IMR-90 (cell line): ENCODE data around the gene LCE1D. TPM values are rescaled to one million over a fixed set of nuclear protein-coding genes. Genes with fewer than 3 reads are reported as not detected.

Source experiments
- ATAC-seq: fragments of 200-7000 bp; cut with Tn5 transposase; 2 replicates; pipeline ENCODE4 v1.9.1; 2020; ENCODE audit warnings: low read depth, mild to moderate bottlenecking, moderate library complexity
- BruUV-seq: library from RNA; stranded (reverse); fragments of 400-500 nt; replicated peaks from 2 replicates; lab custom pipeline; 2021; lab: Mats Ljungman, UMichigan
- CTCF ChIA-PET: fragments of 300-600 bp; formaldehyde crosslinking; extraction: SDS; loops from one replicate; lab custom pipeline; 2021; ENCODE audit warnings: antibody characterized with exemption; lab: Yijun Ruan, JAX
- POLR2A ChIA-PET: fragments of 300-600 bp; sonication (Branson Sonifier 250); formaldehyde crosslinking; loops from one replicate; lab custom pipeline; 2022; ENCODE audit warnings: antibody characterized with exemption; ENCODE audit not compliant: unreplicated experiment; lab: Charles Lee
- DNase-seq: peaks from one replicate; pipeline ENCODE4 v3.0.0; 2013
- H2AFZ ChIP-seq: replicated peaks from 2 replicates; pipeline ENCODE3; 2013; ENCODE audit warnings: low read length, mild to moderate bottlenecking; ENCODE audit not compliant: poor library complexity
- H2AK5ac ChIP-seq: 2 replicates; pipeline ENCODE4 v1.6.1; 2013; ENCODE audit warnings: low read depth, low read length, inconsistent platforms
- H2AK9ac ChIP-seq: replicated peaks from 2 replicates; pipeline ENCODE3; 2013; ENCODE audit warnings: mild to moderate bottlenecking, low read depth, low read length, moderate library complexity; ENCODE audit not compliant: poor library complexity
- H2BK120ac ChIP-seq: 2 replicates; pipeline ENCODE4 v1.6.1; 2013; ENCODE audit warnings: low read depth, low read length, inconsistent platforms
- H2BK15ac ChIP-seq: 3 replicates; pipeline ENCODE4 v1.6.1; 2013; ENCODE audit warnings: low read depth, low read length, inconsistent platforms
- H2BK20ac ChIP-seq: 2 replicates; pipeline ENCODE4 v1.6.1; 2013; ENCODE audit warnings: low read depth, mild to moderate bottlenecking, inconsistent platforms, low read length, moderate library complexity
- H2BK5ac ChIP-seq: 2 replicates; pipeline ENCODE4 v1.6.1; 2013; ENCODE audit warnings: mild to moderate bottlenecking, low read depth, low read length, inconsistent platforms; ENCODE audit not compliant: poor library complexity, severe bottlenecking
- H3K14ac ChIP-seq: replicated peaks from 2 replicates; pipeline ENCODE4 v1.6.1; 2013; ENCODE audit warnings: low read depth, low read length, inconsistent platforms
- H3K18ac ChIP-seq: 2 replicates; pipeline ENCODE4 v1.6.1; 2013; ENCODE audit warnings: low read depth, low read length, control low read depth
- H3K23ac ChIP-seq: 2 replicates; pipeline ENCODE4 v1.6.1; 2013; ENCODE audit warnings: low read depth, low read length, inconsistent platforms
- H3K27ac ChIP-seq: 2 replicates; pipeline ENCODE4 v1.5.1; 2013; ENCODE audit warnings: mild to moderate bottlenecking, control low read depth, low read length; ENCODE audit not compliant: insufficient read depth
- H3K27me3 ChIP-seq: 2 replicates; pipeline ENCODE4 v1.6.1; 2013; ENCODE audit warnings: low read length; ENCODE audit not compliant: control insufficient read depth, insufficient read depth
- H3K36me3 ChIP-seq: 2 replicates; pipeline ENCODE4 v1.6.1; 2013; ENCODE audit warnings: low read length, mixed read lengths; ENCODE audit not compliant: control insufficient read depth, insufficient read depth
- H3K4ac ChIP-seq: 2 replicates; pipeline ENCODE4 v1.6.1; 2013; ENCODE audit warnings: low read depth, low read length, inconsistent platforms
- H3K4me1 ChIP-seq: 2 replicates; pipeline ENCODE4 v1.6.1; 2013; ENCODE audit warnings: low read length, mixed read lengths; ENCODE audit not compliant: control insufficient read depth, insufficient read depth
- H3K4me2 ChIP-seq: 2 replicates; pipeline ENCODE4 v1.6.1; 2013; ENCODE audit warnings: low read depth, mild to moderate bottlenecking, control low read depth, low read length, moderate library complexity
- H3K4me3 ChIP-seq: 2 replicates; pipeline ENCODE4 v1.5.1; 2013; ENCODE audit warnings: low read depth, mild to moderate bottlenecking, control low read depth, low read length, moderate library complexity; ENCODE audit not compliant: insufficient read depth
- H3K56ac ChIP-seq: 2 replicates; pipeline ENCODE4 v1.6.1; 2013; ENCODE audit warnings: low read length, inconsistent platforms; ENCODE audit not compliant: insufficient read depth; ENCODE audit errors: extremely low read depth
- H3K79me1 ChIP-seq, 2 experiments: 2 replicates each; pipeline ENCODE4 v1.6.1; 2013; ENCODE audit warnings: low read length in 2 of 2, inconsistent platforms in 1 of 2, low read depth in 1 of 2
- H3K9ac ChIP-seq: 2 replicates; pipeline ENCODE4 v1.6.1; 2013; ENCODE audit warnings: low read depth, low read length, control low read depth
- H3K9me1 ChIP-seq: 2 replicates; pipeline ENCODE4 v1.6.1; 2013; ENCODE audit warnings: low read length, inconsistent platforms; ENCODE audit not compliant: insufficient read depth
- H3K9me3 ChIP-seq: 2 replicates; pipeline ENCODE4 v1.6.1; 2013; ENCODE audit warnings: low read length; ENCODE audit not compliant: control insufficient read depth, insufficient read depth
- H4K20me1 ChIP-seq: 2 replicates; pipeline ENCODE4 v1.6.1; 2013; ENCODE audit warnings: low read length, inconsistent platforms; ENCODE audit not compliant: insufficient read depth
- H4K5ac ChIP-seq: 2 replicates; pipeline ENCODE4 v1.6.1; 2013; ENCODE audit warnings: mild to moderate bottlenecking, low read depth, low read length, control low read depth
- H4K8ac ChIP-seq, 2 experiments: 2 replicates each; pipeline ENCODE4 v1.6.1; 2013; ENCODE audit warnings: low read depth in 2 of 2, low read length in 2 of 2, control low read depth in 1 of 2, inconsistent platforms in 1 of 2
- H4K91ac ChIP-seq: 2 replicates; pipeline ENCODE4 v1.6.1; 2013; ENCODE audit warnings: low read depth, low read length, inconsistent platforms; ENCODE audit not compliant: insufficient read depth
- BHLHE40 ChIP-seq: fragments of 150-350 bp; IDR thresholded peaks from 2 replicates; pipeline ENCODE4 v1.6.1; 2016; ENCODE audit warnings: mild to moderate bottlenecking, low read depth, low read length
- CEBPB ChIP-seq: IDR thresholded peaks from 2 replicates; pipeline ENCODE4 v1.6.1; 2012; ENCODE audit warnings: low read depth, low read length, improper control_type of control experiment
- CHD1 ChIP-seq: IDR thresholded peaks from 2 replicates; pipeline ENCODE4 v1.6.1; 2012; ENCODE audit warnings: low read depth, low read length, improper control_type of control experiment
- ELK1 ChIP-seq: fragments of 150-350 bp; IDR thresholded peaks from 2 replicates; pipeline ENCODE4 v1.6.1; 2016; ENCODE audit warnings: low read depth, mild to moderate bottlenecking, low read length, moderate library complexity, borderline replicate concordance
- FOS ChIP-seq: fragments of 150-350 bp; IDR thresholded peaks from 2 replicates; pipeline ENCODE4 v1.6.1; 2016; ENCODE audit warnings: low read depth, low read length
- MAFK ChIP-seq: IDR thresholded peaks from 2 replicates; pipeline ENCODE4 v1.6.1; 2012; ENCODE audit warnings: low read depth, low read length, improper control_type of control experiment
- MAZ ChIP-seq: IDR thresholded peaks from 2 replicates; pipeline ENCODE4 v1.6.1; 2012; ENCODE audit warnings: low read depth, mild to moderate bottlenecking, low read length, improper control_type of control experiment, moderate library complexity, borderline replicate concordance
- MXI1 ChIP-seq: IDR thresholded peaks from 2 replicates; pipeline ENCODE4 v1.6.1; 2012; ENCODE audit warnings: low read depth, mild to moderate bottlenecking, low read length, moderate library complexity, borderline replicate concordance
- POLR2A ChIP-seq: IDR thresholded peaks from 2 replicates; pipeline ENCODE4 v1.6.1; 2012; ENCODE audit warnings: mild to moderate bottlenecking, low read depth, low read length
- RAD21 ChIP-seq: IDR thresholded peaks from 2 replicates; pipeline ENCODE4 v1.6.1; 2012; ENCODE audit warnings: low read length, improper control_type of control experiment
- RCOR1 ChIP-seq: IDR thresholded peaks from 2 replicates; pipeline ENCODE4 v1.6.1; 2012; ENCODE audit warnings: mild to moderate bottlenecking, low read length, improper control_type of control experiment; ENCODE audit not compliant: insufficient replicate concordance
- RFX5 ChIP-seq: IDR thresholded peaks from 2 replicates; pipeline ENCODE4 v1.8.0; 2012; ENCODE audit warnings: low read depth, mild to moderate bottlenecking, low read length, moderate library complexity
- SMC3 ChIP-seq: fragments of 150-350 bp; IDR thresholded peaks from 2 replicates; pipeline ENCODE4 v1.6.1; 2016; ENCODE audit warnings: low read depth, mild to moderate bottlenecking, antibody characterized with exemption, low read length, moderate library complexity
- USF2 ChIP-seq: fragments of 150-350 bp; IDR thresholded peaks from 2 replicates; pipeline ENCODE4 v1.6.1; 2017; ENCODE audit warnings: mild to moderate bottlenecking, antibody characterized with exemption, low read length, low read depth
- WGBS, 2 experiments: methylation state at CpG; one replicate each; pipeline versions ENCODE4 v1.1.5 to v1.1.7; 2013; ENCODE audit warnings: missing lambda C conversion rate in 2 of 2; ENCODE audit not compliant: insufficient read length in 1 of 2; ENCODE audit errors: extremely low coverage in 2 of 2; 5-methylcytosine and 5-hydroxymethylcytosine counted together
- dilution Hi-C: fragments of 300-500 bp; cut with HindIII; formaldehyde crosslinking; loops from one replicate; pipeline ENCODE4 v1.14.3; 2018; ENCODE audit warnings: low sequenced_read_pairs; ENCODE audit not compliant: unreplicated experiment
- in situ Hi-C: fragments of 300-500 bp; cut with MboI; formaldehyde crosslinking; loops from 3 replicates; pipeline ENCODE4 v1.14.3; 2019; ENCODE audit warnings: low sequenced_read_pairs, inconsistent platforms, mixed read lengths
- intact Hi-C: fragments of 100-400 bp; cut with micrococcal nuclease; formaldehyde crosslinking; loops from 2 replicates; pipeline ENCODE4 v1.10.0; 2022
- polyA plus RNA-seq, 3 experiments: library from polyadenylated mRNA; depleted of rRNA; stranded (reverse); fragments of >200 nt; gene quantifications; 2 replicates each; pipeline ENCODE4 v1.2.3, GENCODE V29; 2012; ENCODE audit warnings: low replicate concordance in 1 of 3
- total RNA-seq: library from RNA; depleted of rRNA; stranded (reverse); fragments of >200 nt; gene quantifications from 2 replicates; pipeline ENCODE4 v1.2.3, GENCODE V29; 2012
- TF ChIP-seq, protein P1 (sequence below): conservative IDR thresholded peaks from 2 replicates; pipeline ENCODE4 v1.5.1; 2012; ENCODE audit warnings: mild to moderate bottlenecking, low read depth, low read length, improper control_type of control experiment

LCE1D gene
- total and polyA plus RNA-seq, 2 of the 4 experiments (the other 2 are of a cell fraction), result not detected

GRCh38 chr1:152759453-152760173, 36.9 kb upstream of the LCE1D start:
- Histone ChIP-seq H3K56ac (no peak overlapping the region), H3K27ac (no peak overlapping the region), H3K4me3 (no peak overlapping the region), H3K36me3 (no peaks in the 10 kb centered on the region), H4K20me1 (no peaks in the 10 kb centered on the region), H4K91ac (no peak overlapping the region), H3K27me3 (no peaks in the 10 kb centered on the region), H3K9ac (no peak overlapping the region), H3K79me1 (no peaks in the 10 kb centered on the region), H3K18ac (no peak overlapping the region), H4K5ac (no peak overlapping the region), H4K8ac (no peak overlapping the region), H3K14ac (no peak overlapping the region), H2BK120ac (no peak overlapping the region), H3K4me2 (no peak overlapping the region), H2BK5ac (no peak overlapping the region), H2AK9ac (no peak overlapping the region), H2AK5ac (no peak overlapping the region), H3K4me1 (no peaks in the 10 kb centered on the region), H3K9me3 (no peaks in the 10 kb centered on the region; the same call in 1 of the 2 replicates), H2AFZ (no peak overlapping the region), H3K4ac (no peak overlapping the region), H3K9me1 (no peaks in the 10 kb centered on the region), H2BK20ac (no peak overlapping the region), H2BK15ac (no peak overlapping the region; the same call in 2 of the 3 replicates), H3K23ac (no peak overlapping the region)
- intact Hi-C loops, result no loop called here
- WGBS, 2 experiments, result no CpG with 5 or more reads among the region's 8 CpGs
- dilution Hi-C loops, result no loop called here
- no TSS peak for BruUV-seq
- in situ Hi-C loops, result no loop called here
- ATAC-seq, result no peak
- no peak for DNase-seq
- ChIA-PET CTCF (no interaction called here), POLR2A (no interaction called here)
- no peak for TF ChIP-seq RAD21
- no peak for TF ChIP-seq RCOR1
- TF ChIP-seq BHLHE40, result no peak
- no peak for TF ChIP-seq MAZ
- no peak for TF ChIP-seq ELK1
- no peak for TF ChIP-seq SMC3
- TF ChIP-seq, protein P1, sequence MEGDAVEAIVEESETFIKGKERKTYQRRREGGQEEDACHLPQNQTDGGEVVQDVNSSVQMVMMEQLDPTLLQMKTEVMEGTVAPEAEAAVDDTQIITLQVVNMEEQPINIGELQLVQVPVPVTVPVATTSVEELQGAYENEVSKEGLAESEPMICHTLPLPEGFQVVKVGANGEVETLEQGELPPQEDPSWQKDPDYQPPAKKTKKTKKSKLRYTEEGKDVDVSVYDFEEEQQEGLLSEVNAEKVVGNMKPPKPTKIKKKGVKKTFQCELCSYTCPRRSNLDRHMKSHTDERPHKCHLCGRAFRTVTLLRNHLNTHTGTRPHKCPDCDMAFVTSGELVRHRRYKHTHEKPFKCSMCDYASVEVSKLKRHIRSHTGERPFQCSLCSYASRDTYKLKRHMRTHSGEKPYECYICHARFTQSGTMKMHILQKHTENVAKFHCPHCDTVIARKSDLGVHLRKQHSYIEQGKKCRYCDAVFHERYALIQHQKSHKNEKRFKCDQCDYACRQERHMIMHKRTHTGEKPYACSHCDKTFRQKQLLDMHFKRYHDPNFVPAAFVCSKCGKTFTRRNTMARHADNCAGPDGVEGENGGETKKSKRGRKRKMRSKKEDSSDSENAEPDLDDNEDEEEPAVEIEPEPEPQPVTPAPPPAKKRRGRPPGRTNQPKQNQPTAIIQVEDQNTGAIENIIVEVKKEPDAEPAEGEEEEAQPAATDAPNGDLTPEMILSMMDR, result no peak
- no peak for TF ChIP-seq POLR2A
- TF ChIP-seq USF2, result no peak
- TF ChIP-seq MXI1, result no peak
- no peak for TF ChIP-seq FOS
- no peak for TF ChIP-seq CHD1
- no peak for TF ChIP-seq MAFK
- TF ChIP-seq CEBPB, result no peak
- no peak for TF ChIP-seq RFX5
